HEK293 (cell line): ENCODE data around the gene HOXC10.

ENCODE experiments used
- ELK4 ChIP-seq: IDR thresholded peaks from 2 replicates; pipeline ENCODE4 v1.6.1; 2011; ENCODE audit warnings: mild to moderate bottlenecking, low read depth, low read length, borderline replicate concordance
- GLI2 ChIP-seq: fragments of 450-650 bp; formaldehyde crosslinking; IDR thresholded peaks from 2 replicates; pipeline ENCODE4; 2017; ENCODE audit warnings: missing biosample characterization, missing genetic modification characterization, low read depth, borderline replicate concordance
- KLF7 ChIP-seq: fragments of 450-650 bp; formaldehyde crosslinking; IDR thresholded peaks from 2 replicates; pipeline ENCODE4 v1.5.1; 2016; ENCODE audit warnings: missing biosample characterization, missing genetic modification characterization, borderline replicate concordance
- PRDM10 ChIP-seq: fragments of 450-650 bp; formaldehyde crosslinking; IDR thresholded peaks from 2 replicates; pipeline ENCODE4 v1.5.1; 2016; ENCODE audit warnings: missing biosample characterization, missing genetic modification characterization
- REST ChIP-seq: fragments of 450-650 bp; formaldehyde crosslinking; IDR thresholded peaks from 2 replicates; pipeline ENCODE4 v1.5.1; 2016; ENCODE audit warnings: missing biosample characterization, missing genetic modification characterization
- SP3 ChIP-seq: fragments of 450-650 bp; formaldehyde crosslinking; IDR thresholded peaks from 2 replicates; pipeline ENCODE4 v1.5.1; 2016; ENCODE audit warnings: missing biosample characterization, missing genetic modification characterization
- TRIM28 ChIP-seq: IDR thresholded peaks from 2 replicates; pipeline ENCODE4 v1.6.1; 2011; ENCODE audit warnings: low read length, control low read depth, borderline replicate concordance
- ZBTB20 ChIP-seq: fragments of 450-650 bp; formaldehyde crosslinking; IDR thresholded peaks from 2 replicates; pipeline ENCODE4 v1.5.1; 2016; ENCODE audit warnings: missing biosample characterization, missing genetic modification characterization
- ZBTB6 ChIP-seq: fragments of 450-650 bp; formaldehyde crosslinking; IDR thresholded peaks from 2 replicates; pipeline ENCODE4 v1.5.1; 2017; ENCODE audit warnings: missing biosample characterization, missing genetic modification characterization
- ZFHX2 ChIP-seq: fragments of 450-650 bp; formaldehyde crosslinking; conservative IDR thresholded peaks from 2 replicates; pipeline ENCODE4 v1.5.1; 2016; ENCODE audit warnings: missing biosample characterization, missing genetic modification characterization
- ZNF157 ChIP-seq: fragments of 450-650 bp; formaldehyde crosslinking; IDR thresholded peaks from 2 replicates; pipeline ENCODE4 v1.5.1; 2016; ENCODE audit warnings: missing biosample characterization, missing genetic modification characterization
- ZNF248 ChIP-seq: fragments of 450-650 bp; formaldehyde crosslinking; IDR thresholded peaks from 2 replicates; pipeline ENCODE4 v1.5.1; 2017; ENCODE audit warnings: missing biosample characterization, missing genetic modification characterization
- ZNF280D ChIP-seq: fragments of 450-650 bp; formaldehyde crosslinking; IDR thresholded peaks from 2 replicates; pipeline ENCODE4 v1.5.1; 2016; ENCODE audit warnings: missing biosample characterization, missing genetic modification characterization
- ZNF513 ChIP-seq: fragments of 450-650 bp; IDR thresholded peaks from 2 replicates; pipeline ENCODE4 v1.5.1; 2018; ENCODE audit warnings: missing biosample characterization, missing genetic modification characterization
- ZNF548 ChIP-seq: fragments of 450-650 bp; formaldehyde crosslinking; IDR thresholded peaks from 2 replicates; pipeline ENCODE4 v1.5.1; 2016; ENCODE audit warnings: missing biosample characterization, missing genetic modification characterization
- ZNF585B ChIP-seq: fragments of 450-650 bp; formaldehyde crosslinking; IDR thresholded peaks from 2 replicates; pipeline ENCODE4 v1.5.1; 2016; ENCODE audit warnings: missing biosample characterization, missing genetic modification characterization
- ZNF664 ChIP-seq: fragments of 450-650 bp; formaldehyde crosslinking; IDR thresholded peaks from 2 replicates; pipeline ENCODE4 v1.5.1; 2016; ENCODE audit warnings: missing biosample characterization, missing genetic modification characterization
- ZNF76 ChIP-seq: fragments of 450-650 bp; formaldehyde crosslinking; IDR thresholded peaks from 2 replicates; pipeline ENCODE4; 2016; ENCODE audit warnings: low read depth, missing biosample characterization, missing genetic modification characterization, borderline replicate concordance
- ZNF768 ChIP-seq: fragments of 450-650 bp; formaldehyde crosslinking; IDR thresholded peaks from 2 replicates; pipeline ENCODE4 v1.5.1; 2018; ENCODE audit warnings: missing biosample characterization, mild to moderate bottlenecking, missing genetic modification characterization
- ZNF785 ChIP-seq: fragments of 450-650 bp; formaldehyde crosslinking; IDR thresholded peaks from 2 replicates; pipeline ENCODE4 v1.5.1; 2016; ENCODE audit warnings: missing biosample characterization, missing genetic modification characterization
- ZNF830 ChIP-seq: fragments of 450-650 bp; IDR thresholded peaks from 2 replicates; pipeline ENCODE4 v1.5.0; 2018; ENCODE audit warnings: missing biosample characterization, missing genetic modification characterization, low read depth, mild to moderate bottlenecking, moderate library complexity
- ZSCAN23 ChIP-seq: fragments of 450-650 bp; formaldehyde crosslinking; IDR thresholded peaks from 2 replicates; pipeline ENCODE4 v1.5.1; 2016; ENCODE audit warnings: missing biosample characterization, missing genetic modification characterization
- ZXDB ChIP-seq: fragments of 450-650 bp; formaldehyde crosslinking; IDR thresholded peaks from 2 replicates; pipeline ENCODE4 v1.5.1; 2016; ENCODE audit warnings: missing biosample characterization, missing genetic modification characterization

HOXC10 gene

GRCh38 chr12:53995378-53996239 lies 10.7 kb downstream of the HOXC10 start (continued):
- TF ChIP-seq ZNF76 (tag by site-specific recombination) = peak; percentile 69
- no peak for TF ChIP-seq ZNF585B (tag by site-specific recombination)
- peak; percentile 100 for TF ChIP-seq ZBTB6 (tag by site-specific recombination)
- no peak for TF ChIP-seq GLI2 (tag by site-specific recombination)
- no peak for TF ChIP-seq ZNF830 (tag by site-specific recombination)
- TF ChIP-seq ZNF157 (tag by site-specific recombination) = no peak
- TF ChIP-seq ZNF785 = no peak
- no peak; the same call in 1 of the 2 replicates for TF ChIP-seq ELK4
- no peak for TF ChIP-seq ZNF548 (tag by site-specific recombination)
- TF ChIP-seq KLF7 = peak; percentile 97
- peak; percentile 98 for TF ChIP-seq ZBTB20 (tag by site-specific recombination)
- no peak for TF ChIP-seq ZNF768 (tag by site-specific recombination)
- TF ChIP-seq SP3 (tag by site-specific recombination) = peak; percentile 69
- no peak for TF ChIP-seq REST (tag by site-specific recombination)
- TF ChIP-seq ZSCAN23 (tag by site-specific recombination) = no peak
- TF ChIP-seq ZNF280D (tag by site-specific recombination) = no peak
- TF ChIP-seq TRIM28 = no peak
- peak; percentile 70 for TF ChIP-seq PRDM10 (tag by site-specific recombination)
- no peak for TF ChIP-seq ZNF248 (tag by site-specific recombination)
- peak; percentile 94 for TF ChIP-seq ZXDB (tag by site-specific recombination)
- TF ChIP-seq ZNF513 (tag by site-specific recombination) = no peak
- no peak for TF ChIP-seq ZNF664
- TF ChIP-seq ZFHX2 = peak; percentile 92
